Stimulated activated CD4-positive, alpha-beta T cell treated with anti-CD3 and anti-CD28 coated beads, Interleukin-15, amount 100 ng/mL, for 48 hours (primary cell): ENCODE results near the gene NEGR1.

Experiments used
- DNase-seq, 2 donors: peaks; one replicate each; pipeline ENCODE4 v3.0.0-alpha.2; 2020; ENCODE audit warnings: low read depth in 2 of 2

Gene NEGR1

GRCh38 chr1:71565262-71565661, 717.1 kb downstream of the NEGR1 start:
- DNase-seq = no peak

- DNase-seq = no peak
These were observed 720.0 kb downstream of the NEGR1 start for GRCh38 chr1:71562298-71562697.

GRCh38 chr1:71561729-71562128, 720.6 kb downstream of the NEGR1 start:
- no peak for DNase-seq

- no peak for DNase-seq
These were observed 721.1 kb downstream of the NEGR1 start for GRCh38 chr1:71561206-71561605.

GRCh38 chr1:71559880-71560279, 722.5 kb downstream of the NEGR1 start:
- DNase-seq = no peak

- no peak for DNase-seq
These were observed 725.2 kb downstream of the NEGR1 start for GRCh38 chr1:71557138-71557537.

- DNase-seq = no peak
These were observed 733.9 kb downstream of the NEGR1 start for GRCh38 chr1:71548398-71548890.

- DNase-seq = no peak
These were observed 740.2 kb downstream of the NEGR1 start for GRCh38 chr1:71542155-71542554.

- no peak for DNase-seq
These were observed 748.4 kb downstream of the NEGR1 start for GRCh38 chr1:71533950-71534349.

GRCh38 chr1:71532343-71532742, 750.0 kb downstream of the NEGR1 start:
- no peak for DNase-seq

- DNase-seq = no peak
These were observed 755.5 kb downstream of the NEGR1 start for GRCh38 chr1:71526824-71527223.

- DNase-seq = no peak
These were observed 759.6 kb downstream of the NEGR1 start for GRCh38 chr1:71522721-71523120.

GRCh38 chr1:71521655-71522264, 760.6 kb downstream of the NEGR1 start:
- no peak for DNase-seq

- DNase-seq = no peak
These were observed 770.8 kb downstream of the NEGR1 start for GRCh38 chr1:71511505-71511904.

GRCh38 chr1:71510725-71511124, 771.6 kb downstream of the NEGR1 start:
- DNase-seq = no peak

GRCh38 chr1:71509051-71509595, 773.2 kb downstream of the NEGR1 start:
- no peak for DNase-seq

- no peak for DNase-seq
These were observed 780.3 kb downstream of the NEGR1 start for GRCh38 chr1:71502006-71502405.

GRCh38 chr1:71498542-71498941, 783.8 kb downstream of the NEGR1 start:
- no peak for DNase-seq

- no peak for DNase-seq
These were observed 788.2 kb downstream of the NEGR1 start for GRCh38 chr1:71494163-71494562.

- no peak for DNase-seq
These were observed 789.9 kb downstream of the NEGR1 start for GRCh38 chr1:71492298-71493041.

GRCh38 chr1:71490432-71490831, 791.9 kb downstream of the NEGR1 start:
- DNase-seq = no peak

- DNase-seq = no peak
These were observed 793.6 kb downstream of the NEGR1 start for GRCh38 chr1:71488555-71489252.

GRCh38 chr1:71473331-71473730, 809.0 kb downstream of the NEGR1 start:
- DNase-seq = no peak
